RWPE1 (cell line): ENCODE results near the gene SLC2A13.
"Not testable (repeated sequence)": the region's sequence is repeated elsewhere in the genome, so short reads cannot be mapped to it uniquely, and the experiment has no call there.

Experiments
- CTCF ChIA-PET: fragments of 350-600 bp; sonication (Branson Sonifier 250); formaldehyde crosslinking; extraction: SDS; loops from one replicate; lab custom pipeline; 2021; lab: Yijun Ruan, JAX
- POLR2A ChIA-PET: fragments of 400-600 bp; formaldehyde crosslinking; extraction: SDS; loops from one replicate; lab custom pipeline; 2020; ENCODE audit warnings: antibody characterized with exemption; ENCODE audit not compliant: low non-redundant PET; lab: Yijun Ruan, JAX
- DNase-seq: peaks from one replicate; pipeline ENCODE4 v3.0.0; 2012; ENCODE audit warnings: low spot score
- H3K27ac ChIP-seq: fragments of 450-650 bp; 2 replicates; pipeline ENCODE4 v1.5.1; 2017
- CTCF ChIP-seq: fragments of 450-650 bp; conservative IDR thresholded peaks from 2 replicates; pipeline ENCODE4 v1.5.1; 2017; ENCODE audit warnings: low read depth, mild to moderate bottlenecking

Gene SLC2A13

GRCh38 chr12:39798429-39798828, 307.5 kb downstream of the SLC2A13 start:
- TF ChIP-seq CTCF: no peak
- ChIA-PET POLR2A (no interaction called here), CTCF (no interaction called here)
- no peak for DNase-seq
- no peak overlapping the region for H3K27ac ChIP-seq

- CTCF ChIA-PET: no interaction called here
- POLR2A ChIA-PET: no interaction called here
- no peak for TF ChIP-seq CTCF
- DNase-seq: no peak
- no peak overlapping the region for H3K27ac ChIP-seq
Observed at GRCh38 chr12:39795481-39795880, 310.4 kb downstream of the SLC2A13 start.

- ChIA-PET POLR2A (no interaction called here), CTCF (no interaction called here)
- no peak for DNase-seq
- no peak for TF ChIP-seq CTCF
- H3K27ac ChIP-seq: no peak overlapping the region
Observed at GRCh38 chr12:39792938-39793337, 312.9 kb downstream of the SLC2A13 start.

DNA sequence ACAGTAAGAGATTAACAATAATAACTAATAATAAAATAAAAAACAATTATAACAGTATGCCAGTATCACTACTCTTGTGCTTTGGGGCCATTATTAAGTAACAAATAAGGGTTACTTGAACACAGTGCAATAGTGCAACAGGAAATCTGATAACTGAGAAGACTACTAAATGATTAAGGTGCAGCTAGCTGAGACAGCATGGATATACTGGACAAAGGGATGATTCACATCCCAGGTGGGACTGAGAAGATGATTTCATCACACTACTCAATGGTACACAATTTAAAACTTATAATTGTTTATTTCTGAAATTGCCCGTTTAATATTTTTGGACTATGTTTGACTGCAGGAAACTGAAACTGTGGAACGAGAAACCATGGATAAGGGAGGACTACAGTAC, 317.6 kb downstream of the SLC2A13 start:
- ChIA-PET POLR2A (no interaction called here), CTCF (interaction anchor here (0.6 kb wide), 1 partner anchor 318 kb away, joined by 3 read pairs; no protein-coding TSS in a partner anchor)
- no peak overlapping the region for H3K27ac ChIP-seq
- no peak for TF ChIP-seq CTCF
- DNase-seq: no peak

- POLR2A ChIA-PET, H3K27ac ChIP-seq, DNase-seq: not testable (repeated sequence)
- CTCF ChIA-PET: interaction anchor here (0.6 kb wide), 1 partner anchor 332 kb away, joined by 4 read pairs; no protein-coding TSS in a partner anchor
Observed at GRCh38 chr12:39785814-39786213, 320.1 kb downstream of the SLC2A13 start.

- no peak overlapping the region for H3K27ac ChIP-seq
- TF ChIP-seq CTCF: no peak
- ChIA-PET CTCF (no interaction called here), POLR2A (no interaction called here)
- no peak for DNase-seq
Observed at GRCh38 chr12:39782026-39782545, 323.8 kb downstream of the SLC2A13 start.

- POLR2A ChIA-PET: no interaction called here
- H3K27ac ChIP-seq: no peak overlapping the region
- no peak for DNase-seq
- CTCF ChIA-PET: interaction anchor here (0.5 to 0.7 kb wide), 2 partner anchors 48 to 150 kb away, joined by 3 to 6 read pairs; no protein-coding TSS in a partner anchor
- no peak for TF ChIP-seq CTCF
Observed at GRCh38 chr12:39780913-39781446, 324.9 kb downstream of the SLC2A13 start.
